ENCODE measurements around the gene GPR108.

GRCh38 chr19:6730153-6730804 is 7.1 kb downstream of the GPR108 start:
- TF ChIP-seq POLR2A (IDR thresholded peaks at IDR 0.05; ENCODE audit: low read length) = no peak
- TF ChIP-seq GATA1 (IDR thresholded peaks at IDR 0.05; ENCODE audit: low read depth, low read length) = no peak

All from erythroblast (primary cell).